ENCODE results near the gene CPXM1.

DNA sequence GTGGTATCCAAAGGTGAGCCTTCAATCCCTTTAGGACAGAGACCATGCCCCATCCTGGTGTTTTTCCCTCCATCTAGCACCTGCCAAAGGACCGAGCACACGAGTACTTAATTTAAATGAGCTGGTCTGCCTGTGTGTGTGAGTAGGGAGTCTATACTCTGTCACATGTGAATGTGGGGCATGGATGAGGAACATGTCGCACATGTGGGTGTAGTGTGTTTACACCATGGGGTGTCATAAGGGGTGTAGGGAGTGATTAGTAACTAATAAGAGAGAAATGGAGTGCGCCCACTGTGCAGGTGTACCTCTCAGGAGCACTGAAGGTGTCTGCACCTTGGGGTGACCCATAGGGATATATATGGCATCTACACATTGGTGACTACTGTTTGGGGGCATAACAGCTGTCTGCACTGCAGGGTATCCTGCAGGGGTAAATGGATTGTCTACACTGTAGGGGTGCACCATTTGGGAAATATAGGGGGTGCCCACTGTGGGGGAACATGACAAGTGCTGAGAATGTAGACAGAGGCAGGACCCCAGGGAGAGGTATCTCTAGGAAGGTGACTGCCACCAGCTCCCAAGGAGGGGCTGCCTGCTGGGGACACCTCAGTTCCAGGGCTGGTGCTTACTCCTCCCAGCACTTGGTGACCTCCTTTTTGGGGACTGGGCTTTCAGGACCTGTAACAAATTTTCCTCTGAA lies 54.3 kb downstream of the CPXM1 start:
- TF ChIP-seq, protein P1, sequence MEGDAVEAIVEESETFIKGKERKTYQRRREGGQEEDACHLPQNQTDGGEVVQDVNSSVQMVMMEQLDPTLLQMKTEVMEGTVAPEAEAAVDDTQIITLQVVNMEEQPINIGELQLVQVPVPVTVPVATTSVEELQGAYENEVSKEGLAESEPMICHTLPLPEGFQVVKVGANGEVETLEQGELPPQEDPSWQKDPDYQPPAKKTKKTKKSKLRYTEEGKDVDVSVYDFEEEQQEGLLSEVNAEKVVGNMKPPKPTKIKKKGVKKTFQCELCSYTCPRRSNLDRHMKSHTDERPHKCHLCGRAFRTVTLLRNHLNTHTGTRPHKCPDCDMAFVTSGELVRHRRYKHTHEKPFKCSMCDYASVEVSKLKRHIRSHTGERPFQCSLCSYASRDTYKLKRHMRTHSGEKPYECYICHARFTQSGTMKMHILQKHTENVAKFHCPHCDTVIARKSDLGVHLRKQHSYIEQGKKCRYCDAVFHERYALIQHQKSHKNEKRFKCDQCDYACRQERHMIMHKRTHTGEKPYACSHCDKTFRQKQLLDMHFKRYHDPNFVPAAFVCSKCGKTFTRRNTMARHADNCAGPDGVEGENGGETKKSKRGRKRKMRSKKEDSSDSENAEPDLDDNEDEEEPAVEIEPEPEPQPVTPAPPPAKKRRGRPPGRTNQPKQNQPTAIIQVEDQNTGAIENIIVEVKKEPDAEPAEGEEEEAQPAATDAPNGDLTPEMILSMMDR (IDR thresholded peaks at IDR 0.05; ENCODE audit: insufficient read depth, low read length, poor library complexity, severe bottlenecking): no peak
- TF ChIP-seq EZH2phosphoT487 (conservative IDR thresholded peaks at IDR 0.05; ENCODE audit: low read length): no peak
